K562 (cell line): Measurements from ENCODE around the gene VRK3. TPM values are rescaled to one million over a fixed set of nuclear protein-coding genes. Genes with fewer than 3 reads are reported as not detected.
A peak's percentile ranks its signal among the peaks of the same experiment; 100 is the strongest.

ENCODE experiments used
- BCOR ChIP-seq: fragments of 450-650 bp; IDR thresholded peaks from 2 replicates; pipeline ENCODE4 v1.6.1; 2016
- CHD1 ChIP-seq: fragments of 200-600 bp; sonication (generic); IDR thresholded peaks from one replicate; pipeline ENCODE4 v1.6.1; 2012; ENCODE audit warnings: mild to moderate bottlenecking, moderate library complexity, low read length, inconsistent platforms
- ERF ChIP-seq: fragments of 450-650 bp; formaldehyde crosslinking; IDR thresholded peaks from 2 replicates; pipeline ENCODE4 v1.4.0; 2020; ENCODE audit warnings: mild to moderate bottlenecking, mixed read lengths
- ETV1 ChIP-seq: fragments of 450-650 bp; conservative IDR thresholded peaks from 2 replicates; pipeline ENCODE4 v1.6.1; 2016; ENCODE audit warnings: missing genetic modification characterization, control low read depth, low read depth, missing compliant biosample characterization
- FOXA3 ChIP-seq, 2 experiments: fragments of 450-650 bp in 1 of 2; sonication (generic) in 1 of 2; formaldehyde crosslinking; IDR thresholded peaks in 1 of 2; conservative IDR thresholded peaks in 1 of 2; 2 replicates each; pipeline versions ENCODE4 v1.4.0 to v1.8.0; 2020 to 2022; ENCODE audit warnings: mild to moderate bottlenecking in 2 of 2, missing genetic modification reagents in 1 of 2
- GTF2F1 ChIP-seq: IDR thresholded peaks from 2 replicates; pipeline ENCODE4 v1.6.1; 2011; ENCODE audit warnings: low read depth, low read length, improper control_type of control experiment
- MEF2A ChIP-seq: IDR thresholded peaks from 2 replicates; pipeline ENCODE4 v1.6.1; 2011; ENCODE audit warnings: low read depth, mild to moderate bottlenecking, low read length, moderate library complexity; ENCODE audit not compliant: control insufficient read depth
- MYBL2 ChIP-seq, 2 experiments: fragments of 450-650 bp in 1 of 2; sonication (generic) in 1 of 2; formaldehyde crosslinking in 1 of 2; IDR thresholded peaks; 2 replicates each; pipeline versions ENCODE4 v1.6.1 to v1.8.1; 2017 to 2022; ENCODE audit warnings: borderline replicate concordance in 1 of 2, inconsistent platforms in 1 of 2, low read depth in 1 of 2, mild to moderate bottlenecking in 1 of 2, missing genetic modification reagents in 1 of 2, moderate library complexity in 1 of 2
- NEUROD1 ChIP-seq: fragments of 150-350 bp; IDR thresholded peaks from 2 replicates; pipeline ENCODE4 v1.6.1; 2014; ENCODE audit warnings: borderline replicate concordance, low read length, low read depth; ENCODE audit not compliant: partially characterized antibody
- NFE2L1 ChIP-seq: fragments of 450-650 bp; IDR thresholded peaks from 2 replicates; pipeline ENCODE4 v1.6.1; 2016; ENCODE audit warnings: missing genetic modification characterization, low read depth, mild to moderate bottlenecking, missing compliant biosample characterization, moderate library complexity, borderline replicate concordance
- PTBP1 ChIP-seq: fragments of 200-400 bp; formaldehyde crosslinking; IDR thresholded peaks from 2 replicates; pipeline ENCODE4 v1.6.1; 2017; ENCODE audit warnings: low read depth, low read length
- RBM14 ChIP-seq: fragments of 200-400 bp; formaldehyde crosslinking; IDR thresholded peaks from 2 replicates; pipeline ENCODE4 v1.6.1; 2018; ENCODE audit warnings: low read depth, mild to moderate bottlenecking, low read length, moderate library complexity, borderline replicate concordance; ENCODE audit not compliant: insufficient read depth
- SRF ChIP-seq, 2 experiments: fragments of 250-450, 450-650 bp in 1 of 2; sonication (Bioruptor Pico) in 1 of 2; sonication (generic) in 1 of 2; formaldehyde crosslinking; IDR thresholded peaks; 2 replicates each; pipeline versions ENCODE4 v1.5.0 to v1.5.1; 2020 to 2022; ENCODE audit warnings: mild to moderate bottlenecking in 1 of 2, missing genetic modification reagents in 1 of 2
- TAF1 ChIP-seq: IDR thresholded peaks from 2 replicates; pipeline ENCODE4 v1.6.1; 2011; ENCODE audit warnings: mild to moderate bottlenecking, low read length, moderate library complexity; ENCODE audit not compliant: insufficient read depth, control insufficient read depth, severe bottlenecking; ENCODE audit errors: extremely low read depth
- THRA ChIP-seq: fragments of 450-650 bp; IDR thresholded peaks from 2 replicates; pipeline ENCODE4 v1.6.1; 2017; ENCODE audit warnings: mild to moderate bottlenecking, moderate library complexity
- ZBTB49 ChIP-seq: sonication (generic); formaldehyde crosslinking; IDR thresholded peaks from 2 replicates; pipeline ENCODE4 v1.8.0; 2022; ENCODE audit warnings: missing genetic modification reagents, mild to moderate bottlenecking, borderline replicate concordance
- ZNF143 ChIP-seq: sonication (generic); formaldehyde crosslinking; IDR thresholded peaks from 2 replicates; pipeline ENCODE4 v1.9.0; 2022; ENCODE audit warnings: mild to moderate bottlenecking, missing genetic modification reagents
- ZNF165 ChIP-seq: fragments of 250-450 bp; sonication (Bioruptor Pico); IDR thresholded peaks from 2 replicates; pipeline ENCODE4 v1.4.0; 2020; ENCODE audit warnings: borderline replicate concordance
- ZNF174 ChIP-seq: fragments of 250-450 bp; sonication (Bioruptor Pico); IDR thresholded peaks from 2 replicates; pipeline ENCODE4 v1.4.0; 2020; ENCODE audit warnings: mild to moderate bottlenecking
- ZNF232 ChIP-seq: sonication (generic); formaldehyde crosslinking; IDR thresholded peaks from 2 replicates; pipeline ENCODE4 v1.8.0; 2022; ENCODE audit warnings: mild to moderate bottlenecking, missing genetic modification reagents
- ZNF239 ChIP-seq: fragments of 250-450 bp; sonication (Bioruptor Pico); IDR thresholded peaks from 2 replicates; pipeline ENCODE4 v1.4.0; 2020; ENCODE audit warnings: mild to moderate bottlenecking
- polyA plus RNA-seq, 8 experiments: library from polyadenylated mRNA; depleted of rRNA in 4 of 8; stranded (reverse) in 5 of 8; unstranded in 3 of 8; fragments of >200 nt; fragmentation: Nextera tagmentation in 2 of 8; fragmentation: Illumina TruSeq in 1 of 8; extraction: Ambion mirVana in 2 of 8; extraction: Trizol in 1 of 8; gene quantifications; 2 replicates each; pipeline versions ENCODE4 v1.2.1 to v1.2.3, GENCODE V29; 2011 to 2014; ENCODE audit warnings: inconsistent platforms in 1 of 8, missing spikeins in 1 of 8
- total RNA-seq, 7 experiments: library from RNA; depleted of rRNA in 6 of 7; stranded (reverse); fragments of >200 nt in 6 of 7; fragmentation: Illumina TruSeq in 2 of 7; extraction: Trizol in 2 of 7; gene quantifications; 2 replicates each; pipeline versions ENCODE4 v1.2.1 to v1.2.3, GENCODE V29; 2011 to 2021; ENCODE audit warnings: low replicate concordance in 1 of 7
- TF ChIP-seq, protein P1 (sequence below): fragments of 450-650 bp; formaldehyde crosslinking; IDR thresholded peaks from 2 replicates; pipeline ENCODE4 v1.4.0; 2022; ENCODE audit warnings: missing genetic modification characterization

VRK3 gene
- total and polyA plus RNA-seq, 9 of the 15 experiments (the other 6 are each of a cell fraction or from before 2014, with no cell fraction given), result 25.6 to 94.3 (median 42.9) TPM

GRCh38 chr19:50025794-50026549 lies 800 bp upstream of the VRK3 start, which contains the start of gene ZNF473 (continued):
- TF ChIP-seq CHD1 (no peak), GTF2F1 (no peak), ERF (CRISPR knock-in tag) (no peak), ZNF239 (CRISPR knock-in tag) (no peak; the same call in 1 of the 2 replicates), NFE2L1 (tag) (no peak), FOXA3 (CRISPR knock-in tag; conservative IDR thresholded peaks at IDR 0.05 in 1 of 2, IDR thresholded peaks at IDR 0.05 in 1 of 2) (peak in 1 of 2 experiments; percentile 83; a peak in 1 of 4 replicates), THRA (no peak), ZNF143 (CRISPR knock-in tag) (peak; percentile 89), NEUROD1 (peak; percentile 13), ZNF232 (CRISPR knock-in tag) (peak; percentile 95), ZNF174 (CRISPR knock-in tag) (0 out of 2 replicates have a peak, but pooled peaks have one; percentile 16), ZBTB49 (CRISPR knock-in tag) (peak; percentile 65; the same call in 1 of the 2 replicates), RBM14 (no peak), MYBL2 (IDR thresholded peaks at IDR 0.05; ENCODE audit: low read depth) (peak; percentile 85), MYBL2 (CRISPR knock-in tag; IDR thresholded peaks at IDR 0.05; ENCODE audit: borderline replicate concordance) (no peak), TAF1 (peak; percentile 65), BCOR (no peak), MEF2A (no peak), PTBP1 (no peak), ETV1 (tag) (peak; percentile 84), SRF (CRISPR knock-in tag; IDR thresholded peaks at IDR 0.05) (no peak), ZNF165 (CRISPR knock-in tag) (0 out of 2 replicates have a peak, but pooled peaks have one; percentile 69)
- TF ChIP-seq, protein P1, sequence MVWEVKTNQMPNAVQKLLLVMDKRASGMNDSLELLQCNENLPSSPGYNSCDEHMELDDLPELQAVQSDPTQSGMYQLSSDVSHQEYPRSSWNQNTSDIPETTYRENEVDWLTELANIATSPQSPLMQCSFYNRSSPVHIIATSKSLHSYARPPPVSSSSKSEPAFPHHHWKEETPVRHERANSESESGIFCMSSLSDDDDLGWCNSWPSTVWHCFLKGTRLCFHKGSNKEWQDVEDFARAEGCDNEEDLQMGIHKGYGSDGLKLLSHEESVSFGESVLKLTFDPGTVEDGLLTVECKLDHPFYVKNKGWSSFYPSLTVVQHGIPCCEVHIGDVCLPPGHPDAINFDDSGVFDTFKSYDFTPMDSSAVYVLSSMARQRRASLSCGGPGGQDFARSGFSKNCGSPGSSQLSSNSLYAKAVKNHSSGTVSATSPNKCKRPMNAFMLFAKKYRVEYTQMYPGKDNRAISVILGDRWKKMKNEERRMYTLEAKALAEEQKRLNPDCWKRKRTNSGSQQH (CRISPR knock-in tag), result 0 out of 2 replicates have a peak, but pooled peaks have one; percentile 18
